Stimulated activated CD8-positive, alpha-beta memory T cell treated with anti-CD3 and anti-CD28 coated beads, Interleukin-4, amount 100 ng/mL, for 4 hours (primary cell): Measurements from ENCODE around the gene LUZP1.
"Not testable (repeated sequence)": the region's sequence is repeated elsewhere in the genome, so short reads cannot be mapped to it uniquely, and the experiment has no call there.

Source experiments
- DNase-seq, 2 donors: peaks; one replicate each; pipeline ENCODE4 v3.0.0-alpha.2; 2020; ENCODE audit warnings: low read depth in 2 of 2, low spot score in 1 of 2

LUZP1 gene

DNA sequence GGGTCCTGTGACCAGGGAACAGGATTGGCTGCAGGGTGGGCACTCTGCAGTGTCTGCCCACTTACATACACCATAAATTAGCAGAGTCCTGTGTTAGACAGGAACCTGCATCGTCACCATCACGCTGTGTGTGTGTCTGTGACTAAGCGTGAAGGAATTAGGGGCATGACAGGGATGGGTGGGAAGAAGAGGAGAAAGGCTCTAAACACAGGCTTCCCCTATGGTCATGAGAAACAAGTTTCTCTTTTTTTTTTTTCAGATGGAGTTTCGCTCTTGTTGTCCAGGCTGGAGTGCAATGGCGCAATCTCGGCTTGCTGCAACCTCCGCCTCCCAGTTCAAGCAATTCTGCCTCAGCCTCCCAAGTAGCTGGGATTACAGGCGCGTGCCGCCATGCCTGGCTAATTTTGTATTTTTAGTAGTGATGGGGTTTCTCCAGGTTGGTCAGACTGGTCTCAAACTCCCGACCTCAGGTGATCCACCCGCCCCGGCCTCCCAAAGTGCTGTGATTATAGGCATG lies 20.3 kb upstream of the LUZP1 start:
- not testable (repeated sequence) for DNase-seq

GRCh38 chr1:23188434-23188884 lies 19.8 kb upstream of the LUZP1 start:
- no peak for DNase-seq

- DNase-seq = no peak
These were observed 19.0 kb upstream of the LUZP1 start for GRCh38 chr1:23187637-23188036.

DNA sequence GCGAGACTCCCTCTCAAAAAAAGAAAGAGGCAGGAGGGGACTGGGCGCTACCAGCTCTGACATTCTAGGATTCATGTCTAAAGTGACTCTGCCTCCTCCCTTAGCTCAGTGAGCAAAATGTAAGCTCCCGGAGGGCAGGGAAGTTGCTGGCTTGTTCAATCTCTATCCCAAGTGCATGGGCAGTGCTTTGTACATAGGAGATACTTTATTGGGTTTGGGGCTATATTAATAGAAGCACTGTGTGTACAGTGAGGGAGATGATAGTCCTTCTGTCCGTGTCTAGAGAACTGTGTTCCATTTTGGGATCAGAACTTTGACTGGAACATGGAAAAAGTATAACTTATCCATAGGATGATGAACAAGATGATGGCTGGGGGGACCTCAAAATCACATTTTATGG lies 16.7 kb upstream of the LUZP1 start:
- no peak for DNase-seq

DNA sequence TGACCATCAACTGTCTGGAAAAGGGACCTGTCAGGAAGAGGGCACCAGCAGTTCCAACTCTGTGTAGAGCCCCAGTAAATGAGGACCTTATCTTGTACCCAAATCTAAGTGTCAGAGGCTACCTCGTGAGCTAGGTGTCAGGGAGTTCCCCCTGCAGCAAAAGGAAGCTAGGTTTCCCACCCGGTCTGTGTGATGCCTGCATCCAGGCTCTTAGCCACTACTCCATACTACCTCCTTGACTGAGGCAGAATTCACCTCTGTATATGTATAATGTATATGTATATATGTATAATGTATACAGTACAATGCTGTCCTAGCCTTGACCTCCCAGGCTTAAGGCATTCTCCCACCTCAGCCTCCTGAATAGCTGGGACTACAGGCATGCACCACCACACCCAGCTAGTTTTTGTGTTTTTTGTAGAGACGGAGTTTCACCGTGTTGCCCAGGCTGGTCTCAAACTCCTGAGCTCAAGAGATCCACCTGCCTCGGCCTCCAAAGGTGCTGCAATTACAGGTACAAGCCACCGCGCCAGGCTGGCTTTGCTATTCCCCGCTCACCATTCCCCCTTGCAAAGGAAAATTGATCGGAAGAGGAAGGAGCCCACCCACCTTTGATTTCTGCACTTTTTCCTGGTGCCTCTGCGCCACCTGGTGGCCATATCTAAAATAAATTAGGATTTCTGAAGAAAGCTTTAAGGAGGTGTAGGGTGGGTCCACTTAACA lies 15.7 kb upstream of the LUZP1 start:
- no peak for DNase-seq

DNA sequence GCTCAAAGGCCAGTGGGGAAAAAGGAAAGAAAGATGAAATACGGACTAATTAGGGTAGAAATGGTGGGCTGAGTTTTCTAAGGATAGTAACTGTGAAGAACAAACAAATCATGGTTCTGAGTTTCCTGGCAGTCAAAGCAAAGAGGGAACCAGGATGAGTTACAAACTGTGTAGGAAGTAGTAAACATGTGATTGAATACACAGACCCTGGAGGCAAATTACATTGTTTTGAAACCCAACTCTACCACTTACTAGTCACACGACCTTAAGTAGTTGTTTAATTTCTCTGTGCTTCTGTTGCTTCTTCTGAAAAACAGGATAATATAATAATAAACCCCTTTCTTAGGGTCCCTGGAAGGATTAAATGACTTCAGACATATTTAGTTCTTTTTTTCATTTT lies 11.2 kb upstream of the LUZP1 start:
- no peak for DNase-seq

- no peak for DNase-seq
These were observed 10.3 kb upstream of the LUZP1 start for GRCh38 chr1:23178950-23179349.

DNA sequence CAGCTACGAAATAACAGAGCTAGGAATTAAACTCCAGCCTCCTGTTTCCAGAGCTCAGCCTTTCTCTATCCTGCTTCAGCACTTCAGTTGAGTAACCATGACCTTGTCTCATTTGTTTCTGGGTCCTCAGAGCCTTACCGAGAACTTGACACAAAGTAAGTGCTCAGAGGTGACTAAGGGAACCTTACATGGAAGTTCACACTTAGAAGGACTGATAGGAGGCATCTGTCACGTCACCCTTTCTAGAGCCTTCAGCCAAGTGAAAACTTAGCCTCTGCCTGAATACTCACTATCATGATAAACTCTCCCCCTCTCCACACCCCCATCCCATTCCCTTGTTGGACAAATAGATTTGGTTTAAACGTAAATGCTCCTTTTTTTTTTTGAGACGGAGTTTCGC lies 9.8 kb upstream of the LUZP1 start:
- no peak for DNase-seq

GRCh38 chr1:23177438-23178380 lies 9.1 kb upstream of the LUZP1 start:
- no peak for DNase-seq

DNA sequence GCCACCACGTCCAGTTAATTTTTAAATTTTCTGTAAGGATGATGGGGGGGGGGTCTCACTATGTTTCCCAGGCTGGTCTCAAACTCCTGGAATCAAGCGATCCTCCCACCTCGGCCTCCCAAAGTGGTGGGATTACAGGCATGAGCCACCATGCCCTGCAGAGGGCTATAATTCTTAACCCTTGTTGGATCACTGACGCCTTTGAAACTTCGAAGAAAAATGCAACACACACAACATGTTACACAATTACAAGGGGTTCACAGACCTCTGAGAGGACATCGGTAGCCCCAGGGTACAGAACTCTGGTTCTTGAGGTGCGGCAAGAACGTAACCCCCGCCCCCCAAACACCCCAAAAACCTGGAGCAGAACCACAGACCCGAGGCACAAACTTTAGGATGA lies 8.4 kb upstream of the LUZP1 start:
- no peak for DNase-seq

GRCh38 chr1:23174426-23175110 lies 5.9 kb upstream of the LUZP1 start:
- DNase-seq = no peak

DNA sequence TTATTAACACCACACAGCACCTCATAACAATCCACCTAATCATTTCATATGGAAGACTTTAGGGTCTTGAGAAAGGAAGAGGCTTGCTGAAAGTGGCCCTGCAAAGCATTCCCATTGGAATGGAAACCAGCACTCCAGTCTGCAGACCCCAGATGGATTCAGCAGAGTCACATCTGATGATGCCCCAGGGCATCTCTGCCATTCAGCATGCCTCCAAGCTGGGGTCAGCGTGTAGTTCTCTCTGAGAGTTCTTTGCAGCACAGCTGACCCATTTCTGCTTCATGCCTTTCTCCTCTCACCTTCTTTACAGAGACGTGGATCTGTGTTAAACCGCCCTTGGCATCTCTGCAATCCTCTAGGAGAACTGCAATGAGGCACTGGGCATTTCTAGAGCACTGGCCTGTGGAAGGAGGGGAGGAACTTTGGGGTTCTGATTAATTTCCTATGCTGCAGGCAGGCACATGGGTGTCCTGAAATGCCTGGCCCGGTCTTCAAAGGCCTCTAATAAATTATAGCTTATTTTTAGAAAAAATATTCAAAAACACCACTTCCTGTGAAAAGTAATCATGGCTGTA lies 2.6 kb upstream of the LUZP1 start:
- DNase-seq = no peak

DNA sequence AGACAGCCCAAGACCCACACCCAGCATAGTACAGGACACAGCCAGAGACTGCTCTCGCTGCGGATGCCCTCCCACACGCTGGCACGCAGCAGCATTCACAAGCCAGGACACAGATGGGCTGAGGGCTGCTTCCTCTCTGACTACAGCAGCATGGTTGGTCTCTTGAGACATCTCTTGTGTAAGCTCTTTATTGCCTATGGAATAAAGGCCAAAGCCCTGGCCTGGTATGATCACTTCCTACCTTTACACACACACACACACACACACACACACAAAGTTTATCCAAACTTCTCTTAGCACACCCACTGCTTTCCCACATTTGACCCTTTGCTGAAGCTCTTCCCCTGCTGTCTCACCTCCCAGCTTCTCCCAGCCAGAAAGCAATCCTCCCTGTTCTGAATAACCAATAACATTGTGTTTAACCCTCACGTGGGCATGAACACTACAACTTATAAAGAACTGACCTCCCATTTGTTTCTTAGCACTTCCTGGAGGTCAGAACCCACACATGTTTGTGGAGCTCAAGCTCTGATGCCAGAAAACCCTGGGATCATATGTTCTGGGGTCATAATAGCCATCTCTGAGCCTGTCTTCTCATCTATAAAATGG lies 1.2 kb upstream of the LUZP1 start:
- DNase-seq = no peak

DNA sequence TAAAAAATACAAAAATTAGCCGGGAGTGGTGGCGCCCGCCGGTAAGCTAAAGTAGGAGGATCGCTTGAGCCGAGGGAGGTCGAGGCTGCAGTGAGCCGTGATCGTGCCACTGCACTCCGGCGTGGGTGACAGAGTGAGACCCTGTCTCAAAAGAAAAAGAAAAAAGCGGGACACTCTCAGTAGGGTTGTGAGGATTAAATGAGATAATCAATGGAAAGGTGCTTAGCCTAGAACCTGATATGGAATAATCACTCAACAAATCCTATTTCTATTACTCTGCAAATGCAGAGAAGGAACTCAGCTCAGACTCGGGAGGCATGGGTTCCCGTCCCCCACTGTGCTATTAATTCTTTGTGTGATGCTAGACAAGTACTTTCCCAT lies 529 bp upstream of the LUZP1 start:
- no peak for DNase-seq

GRCh38 chr1:23168079-23168444 lies 594 bp downstream of the LUZP1 start:
- no peak for DNase-seq

- no peak for DNase-seq
These were observed 1.1 kb downstream of the LUZP1 start for GRCh38 chr1:23167353-23168078.

DNA sequence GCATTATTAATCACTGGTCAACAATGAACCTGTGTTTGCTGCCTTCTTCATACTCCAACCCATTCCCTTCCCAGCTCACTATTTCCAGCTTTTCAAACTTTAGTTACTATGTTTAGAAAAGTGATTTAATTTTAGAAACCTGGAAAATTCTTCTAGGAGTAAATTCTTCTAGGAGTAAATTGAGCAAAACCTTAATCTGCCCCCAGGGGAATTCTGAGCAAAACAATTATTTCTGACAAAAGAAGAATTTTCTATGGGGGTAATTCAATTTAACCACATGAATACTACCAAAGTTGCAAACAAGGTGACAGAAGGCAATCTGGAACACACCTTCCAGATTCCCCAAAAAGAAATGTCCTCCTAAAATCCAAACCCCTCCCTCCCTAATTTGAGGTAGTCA lies 1.8 kb downstream of the LUZP1 start:
- no peak for DNase-seq

DNA sequence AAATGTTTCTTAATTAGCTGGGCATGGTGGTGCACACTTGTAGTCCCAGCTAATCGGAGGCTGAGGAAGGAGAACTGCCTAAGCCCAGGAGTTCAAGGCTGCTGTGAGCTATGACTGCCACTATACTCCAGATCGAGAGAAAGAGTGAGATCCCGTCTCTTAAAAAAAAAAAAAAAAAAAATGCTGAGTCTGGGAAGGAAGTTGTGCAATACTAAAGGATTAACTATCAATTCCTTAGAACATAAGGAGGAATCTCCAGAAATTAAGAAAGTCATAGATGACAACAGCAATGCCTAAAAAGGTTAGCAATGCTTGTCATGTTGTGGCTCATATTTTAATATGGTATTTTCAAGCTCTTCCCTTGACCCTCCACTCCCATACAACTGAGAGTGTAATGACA lies 5.3 kb downstream of the LUZP1 start:
- DNase-seq = no peak

- no peak for DNase-seq
These were observed 8.4 kb downstream of the LUZP1 start for GRCh38 chr1:23159963-23160877.
